ENCODE measurements around the gene HMX2. TPM values are rescaled to one million over a fixed set of nuclear protein-coding genes. Genes with fewer than 3 reads are reported as not detected.
"Not testable (repeated sequence)": the region's sequence is repeated elsewhere in the genome, so short reads cannot be mapped to it uniquely, and the experiment has no call there.

The HMX2 gene
- total RNA-seq, 1 donor from 2014 or later: not detected

DNA sequence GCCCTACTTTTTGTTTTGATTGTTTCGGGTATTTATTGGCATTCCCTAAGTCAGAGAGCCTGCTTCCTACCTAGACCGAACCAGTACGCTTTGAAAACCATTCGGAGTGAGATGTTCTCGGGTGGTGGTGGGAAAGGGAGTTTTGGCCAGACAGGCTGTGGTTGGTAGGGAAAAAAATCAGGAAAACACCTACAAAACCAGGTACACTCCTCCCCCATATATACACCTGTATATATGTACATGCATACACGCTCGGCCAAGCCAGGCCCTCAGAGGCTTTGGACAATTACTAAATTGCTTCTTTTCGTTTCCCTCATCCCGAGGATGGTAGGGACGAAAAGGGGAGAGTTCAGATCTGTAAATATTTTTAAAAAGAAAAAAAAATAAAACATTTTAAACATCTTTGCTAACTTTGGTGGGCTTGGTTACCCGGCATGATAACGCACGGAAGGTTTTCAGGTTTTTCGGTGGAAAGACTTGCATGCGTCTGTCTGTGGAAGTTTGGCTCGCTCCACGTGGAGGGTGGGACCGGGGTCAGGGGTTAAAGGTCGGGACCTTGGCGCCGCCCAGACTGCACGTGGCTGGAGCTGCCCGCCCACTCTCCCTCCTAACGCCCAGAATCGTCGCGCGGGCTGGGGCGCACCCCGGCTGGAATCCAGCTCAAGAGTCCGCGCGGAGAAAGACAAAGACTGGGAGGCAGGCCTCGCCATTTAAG lies 2.5 kb downstream of the HMX2 start:
- DNase-seq (ENCODE audit: extremely low read depth, low read depth, low spot score): no peak

DNA sequence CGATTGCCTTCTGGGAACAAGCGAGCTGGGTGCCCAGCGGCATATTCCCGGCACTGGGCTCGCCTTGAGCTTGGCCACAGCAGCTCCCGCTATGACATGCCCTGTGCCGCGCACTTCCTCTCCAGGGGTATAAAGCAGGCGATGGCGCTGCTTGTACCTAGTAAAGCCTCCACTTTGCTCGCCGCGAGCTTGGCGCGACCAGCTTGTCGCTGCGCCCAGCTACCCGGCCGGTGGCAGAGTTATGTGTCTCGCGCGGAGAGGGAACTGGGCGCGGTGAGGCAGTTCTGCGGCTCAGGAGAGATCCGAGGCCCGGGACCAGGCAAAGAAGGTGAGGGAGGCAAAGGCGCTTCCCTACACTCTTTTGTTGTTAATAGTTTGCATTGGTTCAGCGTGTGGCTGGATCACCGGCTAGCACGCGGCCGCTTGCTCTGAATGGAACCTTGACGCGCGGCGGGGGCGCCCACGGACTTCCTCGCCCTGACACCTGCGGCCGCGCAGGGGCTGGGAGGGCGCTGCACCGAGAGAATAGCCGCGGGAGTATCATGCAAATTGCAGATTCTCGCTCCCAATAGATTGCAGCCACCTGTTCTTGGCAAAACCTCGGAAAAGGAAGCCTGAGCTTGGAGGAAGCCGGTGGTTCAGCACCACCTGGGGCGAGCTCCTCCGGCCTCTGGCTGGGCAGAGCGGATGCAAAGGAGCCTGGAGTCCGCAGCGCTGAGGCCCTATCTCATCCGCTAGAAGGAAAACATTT lies 3.2 kb downstream of the HMX2 start:
- DNase-seq (ENCODE audit: extremely low read depth, low read depth, low spot score): no peak

DNA sequence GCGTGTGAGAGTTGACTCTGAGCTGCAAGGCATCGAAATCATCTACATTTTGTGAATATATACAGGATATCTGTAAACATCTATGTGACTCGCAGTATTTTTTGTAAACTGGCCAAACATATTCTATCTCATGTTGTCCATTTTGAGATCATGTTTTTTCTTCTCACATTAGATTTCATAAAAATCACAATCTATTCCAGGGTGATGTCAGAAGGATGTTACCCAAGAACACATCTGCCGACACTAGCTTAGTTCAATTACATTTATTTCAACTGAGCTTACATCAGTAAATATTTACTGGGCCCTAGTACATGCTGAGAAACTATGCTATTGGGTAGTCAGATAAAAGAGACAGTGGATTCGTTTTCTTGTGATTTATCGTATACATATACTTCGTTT lies 3.8 kb downstream of the HMX2 start:
- no peak for DNase-seq (ENCODE audit: extremely low read depth, low read depth, low spot score)

DNA sequence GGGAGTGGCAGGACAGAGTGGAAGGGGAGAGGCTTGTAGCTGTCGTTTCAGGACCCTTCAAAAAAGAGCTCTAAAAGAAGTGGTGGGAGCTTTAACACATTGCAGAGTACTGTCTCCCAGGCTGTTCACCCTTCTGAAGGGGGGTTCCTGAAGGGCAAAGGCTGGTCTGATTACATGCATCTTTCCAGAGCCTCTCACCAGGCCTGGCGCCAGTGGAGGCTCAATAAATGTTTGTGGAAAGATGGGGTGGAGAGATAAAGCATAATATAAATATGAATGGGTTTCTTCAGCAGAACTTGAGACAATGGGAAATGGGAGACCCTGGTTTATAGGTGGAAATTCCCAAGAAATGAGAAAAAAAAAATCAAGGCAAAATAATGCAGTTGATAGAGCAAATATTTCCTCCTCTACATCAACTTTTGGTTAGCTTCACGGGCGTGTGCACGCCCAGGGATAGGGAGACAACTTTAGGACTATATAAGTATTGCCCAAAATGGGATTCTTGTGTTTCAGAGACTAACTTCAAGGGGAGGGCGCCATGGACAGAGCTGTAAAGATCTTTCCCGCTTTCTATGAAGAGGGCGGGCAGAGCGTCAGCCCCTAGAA lies 5.7 kb downstream of the HMX2 start:
- no peak for DNase-seq (ENCODE audit: extremely low read depth, low read depth, low spot score)

DNA sequence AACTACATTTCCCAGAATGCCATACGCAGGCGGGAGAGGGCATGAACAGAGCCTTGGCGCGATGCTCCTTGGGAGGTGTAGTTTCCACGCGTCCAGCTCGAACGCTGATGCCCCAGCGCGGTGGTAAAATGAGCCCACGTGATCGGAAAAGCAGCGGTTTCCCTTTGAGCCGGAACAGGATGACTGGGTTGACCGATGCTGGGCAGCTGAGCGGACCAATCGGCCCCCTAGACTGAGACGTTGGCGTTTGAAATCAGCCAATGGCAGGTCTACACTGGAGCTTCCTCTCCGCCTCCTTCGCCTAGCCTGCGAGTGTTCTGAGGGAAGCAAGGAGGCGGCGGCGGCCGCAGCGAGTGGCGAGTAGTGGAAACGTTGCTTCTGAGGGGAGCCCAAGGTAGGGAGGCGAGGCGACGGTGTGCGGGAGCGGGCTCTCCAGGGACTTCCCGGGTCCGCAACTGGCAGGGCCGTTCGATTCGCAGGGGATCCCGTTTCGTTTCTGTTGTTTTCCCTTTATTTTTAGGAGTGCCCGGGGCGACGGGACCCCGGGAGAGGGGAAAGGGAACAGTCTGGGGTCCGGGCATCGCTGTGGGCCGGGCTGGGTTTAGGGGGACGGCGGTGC lies 6.3 kb downstream of the HMX2 start, which contains the start of gene BUB3:
Gene BUB3 (plus strand): TSS at position 311 of the 619 bp plus-strand sequence. CDS start 516 bp downstream, outside the sequence.
- peak; percentile 98 for DNase-seq (ENCODE audit: extremely low read depth, low read depth, low spot score)

DNA sequence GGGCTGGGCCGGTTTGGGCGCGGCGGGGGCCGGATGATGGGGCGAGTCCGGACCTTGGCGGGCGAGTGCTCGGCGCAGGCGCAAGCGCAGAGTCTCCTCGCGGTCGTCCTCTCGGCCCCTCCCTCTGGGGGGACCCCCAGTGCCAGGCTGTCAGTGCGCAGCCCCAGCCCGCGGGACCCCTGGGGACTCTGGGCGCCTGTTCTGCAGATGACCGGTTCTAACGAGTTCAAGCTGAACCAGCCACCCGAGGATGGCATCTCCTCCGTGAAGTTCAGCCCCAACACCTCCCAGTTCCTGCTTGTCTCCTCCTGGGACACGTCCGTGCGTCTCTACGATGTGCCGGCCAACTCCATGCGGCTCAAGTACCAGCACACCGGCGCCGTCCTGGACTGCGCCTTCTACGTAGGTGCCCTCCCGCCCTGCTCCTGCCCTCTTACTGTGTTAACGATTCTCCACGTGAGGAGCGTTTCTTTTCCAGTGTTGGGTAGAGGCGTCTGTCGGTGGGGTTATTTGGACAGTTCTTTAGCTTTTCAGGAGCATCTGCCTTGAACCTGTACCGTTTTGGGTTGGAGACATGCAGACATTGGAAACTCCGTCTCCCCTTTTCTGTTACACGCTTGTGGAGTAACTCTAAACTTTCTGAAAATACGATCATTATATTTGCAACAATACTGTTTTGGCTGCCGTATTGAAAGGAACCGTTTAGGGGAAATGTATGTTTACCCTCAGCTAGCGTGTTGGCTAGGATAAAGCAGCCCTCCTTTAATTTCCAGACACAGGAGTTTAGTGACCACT lies 7.0 kb downstream of the HMX2 start:
- no peak for DNase-seq (ENCODE audit: extremely low read depth, low read depth, low spot score)

- no peak for DNase-seq (ENCODE audit: extremely low read depth, low read depth, low spot score)
These were observed 8.1 kb downstream of the HMX2 start for GRCh38 chr10:123156078-123156477.

GRCh38 chr10:123157210-123157609 lies 9.3 kb downstream of the HMX2 start:
- DNase-seq (ENCODE audit: extremely low read depth, low read depth, low spot score): no peak

DNA sequence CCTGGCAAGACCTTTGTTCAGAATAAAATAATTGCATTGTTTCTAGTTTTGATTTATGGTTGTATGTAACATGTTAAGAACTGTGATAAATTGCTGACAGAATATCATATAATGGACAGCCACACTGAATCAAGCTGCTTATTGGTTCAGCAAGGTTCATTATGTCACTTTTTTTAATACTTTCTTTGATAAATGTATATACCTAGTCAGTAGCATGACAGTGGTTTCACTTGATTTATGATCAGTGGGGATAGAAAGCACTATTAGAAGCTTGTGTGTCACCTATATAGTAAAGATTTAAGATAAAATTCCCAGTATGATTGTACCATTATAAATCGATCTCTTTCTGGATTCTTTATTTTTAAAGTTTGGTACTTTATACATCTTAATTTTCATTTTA lies 10.7 kb downstream of the HMX2 start:
- no peak for DNase-seq (ENCODE audit: extremely low read depth, low read depth, low spot score)

GRCh38 chr10:123160311-123160980 lies 12.5 kb downstream of the HMX2 start:
- DNase-seq (ENCODE audit: extremely low read depth, low read depth, low spot score): no peak

- DNase-seq (ENCODE audit: extremely low read depth, low read depth, low spot score): no peak
These were observed 16.4 kb downstream of the HMX2 start for GRCh38 chr10:123164319-123164718.

DNA sequence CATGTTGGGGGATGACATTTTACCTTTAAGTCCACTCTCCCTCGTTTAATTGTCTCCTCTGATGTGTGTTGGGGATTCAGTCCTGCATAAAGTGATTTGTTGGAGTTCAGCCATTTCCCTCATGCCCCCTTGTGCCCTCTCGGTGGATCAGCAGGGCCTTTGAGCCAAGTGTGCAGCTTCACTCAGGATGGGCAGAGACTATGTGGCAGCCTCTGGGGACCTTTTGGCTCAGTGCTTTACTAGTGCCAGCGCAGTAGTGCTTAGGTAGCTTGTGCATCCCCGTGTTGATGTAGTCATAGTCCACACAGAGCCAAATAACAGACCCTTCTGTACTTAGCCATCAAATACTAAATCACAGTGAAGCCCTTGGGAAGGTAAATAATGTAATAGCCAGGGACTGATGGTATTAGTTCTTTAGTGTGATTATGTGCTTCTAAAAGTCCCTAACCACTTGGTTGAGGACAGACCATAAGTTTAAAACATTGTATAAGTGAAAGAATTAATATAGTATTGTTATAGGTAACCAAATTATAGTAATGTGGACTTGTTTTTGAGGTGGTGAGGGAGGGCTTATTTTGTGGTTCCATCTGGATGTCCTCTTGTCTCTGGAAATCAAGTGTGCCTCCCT lies 17.6 kb downstream of the HMX2 start:
- DNase-seq (ENCODE audit: extremely low read depth, low read depth, low spot score): no peak

GRCh38 chr10:123166618-123167017 lies 18.7 kb downstream of the HMX2 start:
- no peak for DNase-seq (ENCODE audit: extremely low read depth, low read depth, low spot score)

GRCh38 chr10:123170961-123171360 lies 23.0 kb downstream of the HMX2 start:
- no peak for DNase-seq (ENCODE audit: extremely low read depth, low read depth, low spot score)

DNA sequence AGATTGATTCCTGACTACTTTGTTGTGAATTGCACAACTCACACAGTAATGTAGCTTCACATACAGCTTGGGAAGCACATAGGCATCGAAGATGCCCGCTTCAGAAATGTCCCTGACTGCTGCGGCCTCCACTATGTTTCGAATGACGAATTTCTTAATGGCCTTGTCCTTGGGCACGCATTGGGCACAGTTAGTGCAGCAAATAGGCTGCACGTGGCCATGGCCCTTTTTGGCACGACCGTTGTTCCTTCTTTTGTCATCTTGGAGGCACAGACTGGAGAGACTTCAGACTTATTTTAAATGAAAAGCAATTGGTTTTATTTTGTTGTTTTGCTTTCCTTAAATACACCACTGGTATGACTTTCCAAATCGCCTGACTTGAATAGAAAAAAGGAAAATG lies 23.7 kb downstream of the HMX2 start:
- not testable (repeated sequence) for DNase-seq (ENCODE audit: extremely low read depth, low read depth, low spot score)

DNA sequence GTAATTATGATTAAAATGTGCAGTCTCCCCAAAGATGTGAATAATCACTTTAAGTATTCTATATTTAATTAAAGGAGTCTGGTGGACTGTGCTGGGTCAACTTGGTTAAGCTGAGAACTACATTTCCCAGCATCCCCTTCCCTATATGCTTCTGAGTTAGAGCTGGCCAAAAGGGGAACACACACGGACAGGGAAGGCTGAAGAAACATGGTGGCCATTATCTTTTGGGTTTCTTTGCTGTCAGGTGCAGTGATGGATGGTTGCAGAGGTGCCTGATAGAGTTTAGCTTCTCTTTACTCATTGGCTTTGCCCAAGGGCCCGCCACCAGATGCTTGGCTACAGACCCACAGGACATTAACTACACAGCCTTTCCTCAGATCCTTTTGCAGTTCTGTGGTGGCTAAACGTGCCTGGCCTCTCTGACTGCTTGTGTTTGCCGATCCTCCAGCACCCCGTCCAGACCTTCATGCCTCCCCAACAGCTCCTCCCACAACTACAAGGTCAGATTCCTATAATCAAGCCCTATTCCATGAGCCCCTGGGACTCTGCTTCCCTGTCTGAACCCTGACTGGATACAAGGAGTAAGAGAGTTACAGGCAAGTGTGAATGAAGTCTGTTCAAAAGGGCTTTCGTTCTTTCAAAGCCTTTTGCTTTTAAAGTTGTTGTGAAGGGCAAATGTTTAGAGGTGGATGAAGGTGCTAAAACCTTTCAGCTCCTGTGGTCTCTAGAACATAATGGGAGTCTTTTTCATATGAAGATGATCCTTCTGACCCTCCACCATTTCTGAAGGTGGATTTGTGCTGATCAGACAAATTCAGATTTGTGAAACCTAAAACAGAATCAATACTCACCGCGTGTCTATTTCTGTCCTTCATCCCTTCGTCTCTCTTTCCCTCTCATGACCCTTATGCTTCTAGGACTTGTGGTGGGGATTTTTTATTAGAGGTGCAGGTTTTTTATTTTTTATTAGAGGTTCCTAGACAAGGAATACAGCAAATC lies 27.8 kb downstream of the HMX2 start:
- DNase-seq (ENCODE audit: extremely low read depth, low read depth, low spot score): no peak

GRCh38 chr10:123178390-123178789 lies 30.5 kb downstream of the HMX2 start:
- not testable (repeated sequence) for DNase-seq (ENCODE audit: extremely low read depth, low read depth, low spot score)
